Right lobe of liver (tissue), 4 donors: Measurements from ENCODE around the gene OBP2A.

Experiments used
- POLR2A ChIP-seq: fragments of 450-650 bp; IDR thresholded peaks from one replicate; pipeline ENCODE4 v1.6.1; 2017; ENCODE audit warnings: antibody characterized with exemption, mild to moderate bottlenecking
- TF ChIP-seq, protein P1 (sequence below), 4 donors: fragments of 200-600 bp in 3 of 4; fragments of 450-650 bp in 1 of 4; IDR thresholded peaks; one replicate each; pipeline versions ENCODE4 v1.5.1 to v1.8.0; 2016 to 2022; ENCODE audit warnings: antibody characterized with exemption in 4 of 4, mild to moderate bottlenecking in 2 of 4
- donor health status: DM: no; HTN: no; CAD: no.
- donor health status: DM: no; HTN: no; CAD: no.
- donor health status: DM: no; HTN: yes; CAD: no.

GRCh38 chr9:135502168-135502872 is 43.6 kb upstream of the OBP2A start:
- TF ChIP-seq POLR2A: no peak
- TF ChIP-seq, protein P1, sequence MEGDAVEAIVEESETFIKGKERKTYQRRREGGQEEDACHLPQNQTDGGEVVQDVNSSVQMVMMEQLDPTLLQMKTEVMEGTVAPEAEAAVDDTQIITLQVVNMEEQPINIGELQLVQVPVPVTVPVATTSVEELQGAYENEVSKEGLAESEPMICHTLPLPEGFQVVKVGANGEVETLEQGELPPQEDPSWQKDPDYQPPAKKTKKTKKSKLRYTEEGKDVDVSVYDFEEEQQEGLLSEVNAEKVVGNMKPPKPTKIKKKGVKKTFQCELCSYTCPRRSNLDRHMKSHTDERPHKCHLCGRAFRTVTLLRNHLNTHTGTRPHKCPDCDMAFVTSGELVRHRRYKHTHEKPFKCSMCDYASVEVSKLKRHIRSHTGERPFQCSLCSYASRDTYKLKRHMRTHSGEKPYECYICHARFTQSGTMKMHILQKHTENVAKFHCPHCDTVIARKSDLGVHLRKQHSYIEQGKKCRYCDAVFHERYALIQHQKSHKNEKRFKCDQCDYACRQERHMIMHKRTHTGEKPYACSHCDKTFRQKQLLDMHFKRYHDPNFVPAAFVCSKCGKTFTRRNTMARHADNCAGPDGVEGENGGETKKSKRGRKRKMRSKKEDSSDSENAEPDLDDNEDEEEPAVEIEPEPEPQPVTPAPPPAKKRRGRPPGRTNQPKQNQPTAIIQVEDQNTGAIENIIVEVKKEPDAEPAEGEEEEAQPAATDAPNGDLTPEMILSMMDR (IDR thresholded peaks at IDR 0.05): no peak
